PC-3 (cell line): ENCODE data around the gene TTLL12. TPM values are rescaled to one million over a fixed set of nuclear protein-coding genes. Genes with fewer than 3 reads are reported as not detected.
A peak's percentile ranks its signal among the peaks of the same experiment; 100 is the strongest.

Source experiments
- ATAC-seq: fragments of 200-7000 bp; cut with Tn5 transposase; 2 replicates; pipeline ENCODE4 v1.9.1; 2020; ENCODE audit warnings: mild to moderate bottlenecking, moderate library complexity
- BruUV-seq: library from RNA; stranded (reverse); fragments of 400-500 nt; replicated peaks from 2 replicates; lab custom pipeline; 2021; lab: Mats Ljungman, UMichigan
- CTCF ChIA-PET: fragments of 300-600 bp; sonication (Branson Sonifier 250); formaldehyde crosslinking; loops from one replicate; lab custom pipeline; 2022; ENCODE audit warnings: antibody characterized with exemption; lab: Charles Lee
- POLR2A ChIA-PET: fragments of 300-600 bp; sonication (Branson Sonifier 250); formaldehyde crosslinking; loops from one replicate; lab custom pipeline; 2022; ENCODE audit warnings: antibody characterized with exemption; ENCODE audit not compliant: unreplicated experiment; lab: Charles Lee
- DNase-seq: peaks from one replicate; pipeline ENCODE4 v3.0.0-alpha.2; 2015
- H2AFZ ChIP-seq: fragments of 300-600 bp; sonication (generic); 2 replicates; pipeline ENCODE4 v1.6.0; 2016; ENCODE audit warnings: antibody characterized with exemption, low read length
- H3F3A ChIP-seq: fragments of 300-600 bp; sonication (generic); one replicate; pipeline ENCODE4 v1.6.0; 2017; ENCODE audit warnings: antibody characterized with exemption, low read length, control low read depth, mild to moderate bottlenecking; ENCODE audit not compliant: unreplicated experiment
- H3K27ac ChIP-seq: fragments of 300-600 bp; sonication (generic); 2 replicates; pipeline ENCODE4 v1.5.1; 2016; ENCODE audit warnings: mild to moderate bottlenecking, low read length
- H3K27me3 ChIP-seq: fragments of 300-600 bp; sonication (generic); 2 replicates; pipeline ENCODE4 v1.6.1; 2016; ENCODE audit warnings: low read length, mixed read lengths
- H3K36me3 ChIP-seq: fragments of 300-600 bp; sonication (generic); 2 replicates; pipeline ENCODE4 v1.6.1; 2016; ENCODE audit warnings: low read depth, mixed run types, low read length, mixed read lengths
- H3K4me1 ChIP-seq: fragments of 300-600 bp; sonication (generic); 2 replicates; pipeline ENCODE4 v1.5.1; 2016; ENCODE audit warnings: low read length; ENCODE audit not compliant: insufficient read depth
- H3K4me2 ChIP-seq: fragments of 300-600 bp; sonication (generic); 2 replicates; pipeline ENCODE4 v1.6.0; 2016; ENCODE audit warnings: low read length
- H3K4me3 ChIP-seq: fragments of 300-600 bp; sonication (generic); 2 replicates; pipeline ENCODE4 v1.5.1; 2016; ENCODE audit warnings: mild to moderate bottlenecking, low read length, mixed read lengths
- H3K79me2 ChIP-seq: fragments of 300-600 bp; sonication (generic); 2 replicates; pipeline ENCODE4 v1.6.1; 2017; ENCODE audit warnings: low read length, mixed read lengths
- H3K9ac ChIP-seq: fragments of 300-600 bp; sonication (generic); 2 replicates; pipeline ENCODE4 v1.6.0; 2016; ENCODE audit warnings: mild to moderate bottlenecking, low read length
- H3K9me2 ChIP-seq: fragments of 300-600 bp; sonication (generic); replicated peaks from 2 replicates; pipeline ENCODE4 v1.6.1; 2016; ENCODE audit warnings: mixed run types, low read length, mixed read lengths
- H3K9me3 ChIP-seq: fragments of 300-600 bp; sonication (generic); 2 replicates; pipeline ENCODE4 v1.6.1; 2016; ENCODE audit warnings: low read length, mixed read lengths
- H4K20me1 ChIP-seq: fragments of 300-600 bp; sonication (generic); 2 replicates; pipeline ENCODE4 v1.6.1; 2016; ENCODE audit warnings: low read length, mixed read lengths
- EZH2 ChIP-seq: fragments of 300-600 bp; sonication (generic); IDR thresholded peaks from one replicate; pipeline ENCODE4 v1.6.1; 2017; ENCODE audit warnings: antibody characterized with exemption, mild to moderate bottlenecking, low read length; ENCODE audit not compliant: unreplicated experiment
- EZH2phosphoT487 ChIP-seq: fragments of 300-600 bp; sonication (generic); IDR thresholded peaks from 2 replicates; pipeline ENCODE4 v1.6.1; 2018; ENCODE audit warnings: mild to moderate bottlenecking, antibody characterized with exemption, low read length, borderline replicate concordance
- intact Hi-C: fragments of 100-400 bp; cut with micrococcal nuclease; formaldehyde crosslinking; loops from 2 replicates; pipeline ENCODE4 v1.9.0; 2023
- total RNA-seq: library from RNA; depleted of rRNA; stranded (reverse); fragments of >200 nt; gene quantifications from 2 replicates; pipeline ENCODE4 v1.2.3, GENCODE V29; 2014
- TF ChIP-seq, protein P1 (sequence below): fragments of 300-600 bp; sonication (generic); conservative IDR thresholded peaks from 2 replicates; pipeline ENCODE4 v1.5.1; 2017; ENCODE audit warnings: antibody characterized with exemption, low read depth, mild to moderate bottlenecking, low read length

TTLL12 gene
- total RNA-seq, 1 experiment from 2014 or later, result 48.9 TPM

DNA sequence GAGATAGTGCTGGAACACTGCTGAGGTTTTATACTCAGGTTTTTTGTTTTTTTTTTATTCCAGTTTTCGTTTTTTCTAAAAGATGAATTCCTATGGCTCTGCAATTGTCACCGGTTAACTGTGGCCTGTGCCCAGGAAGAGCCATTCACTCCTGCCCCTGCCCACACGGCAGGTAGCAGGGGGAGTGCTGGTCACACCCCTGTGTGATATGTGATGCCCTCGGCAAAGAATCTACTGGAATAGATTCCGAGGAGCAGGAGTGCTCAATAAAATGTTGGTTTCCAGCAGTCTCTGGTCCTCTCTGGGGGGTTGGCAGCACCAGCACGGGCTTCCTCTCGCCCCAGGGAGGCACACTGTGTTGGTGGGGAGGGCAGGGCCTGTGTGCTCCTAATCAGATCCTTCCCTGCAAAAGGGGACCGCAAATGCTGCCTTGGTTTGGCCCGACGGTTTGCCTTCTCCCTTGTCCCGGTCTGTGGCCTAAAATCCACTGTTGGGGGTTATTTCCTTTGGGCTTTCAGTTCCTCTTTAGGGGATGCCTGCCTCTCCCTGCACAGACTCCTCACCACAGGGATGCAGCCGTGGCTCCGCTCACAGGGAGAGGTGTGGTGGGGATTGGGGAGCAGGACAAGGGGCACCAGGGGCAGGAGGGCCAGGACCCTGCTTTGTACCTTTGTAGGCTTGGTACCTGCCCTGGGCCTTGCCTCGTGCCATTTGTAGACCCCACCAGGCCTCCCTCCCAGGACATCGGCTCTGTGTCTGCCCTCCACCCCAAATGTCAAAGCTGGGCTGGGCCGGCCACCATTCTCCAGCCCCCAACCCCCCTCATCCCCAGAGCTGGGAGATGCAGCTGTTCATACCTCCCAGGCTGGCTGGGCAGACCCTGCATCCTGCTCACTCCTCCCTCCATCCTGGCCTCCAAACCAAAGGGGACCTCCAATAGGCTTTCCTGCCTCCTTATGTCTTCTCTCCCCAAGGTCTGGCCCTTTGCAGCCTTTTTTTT, 57.2 kb downstream of the TTLL12 start:
- H3K4me1 ChIP-seq, result peaks cover 36% of the 10 kb centered on the region
- no peak overlapping the region for H2AFZ ChIP-seq
- intact Hi-C loops, result no loop called here
- H3F3A ChIP-seq, result no peaks in the 10 kb centered on the region
- H3K9ac ChIP-seq, result no peak overlapping the region
- no peak overlapping the region for H3K4me3 ChIP-seq
- BruUV-seq, result no TSS peak
- TF ChIP-seq, protein P1, sequence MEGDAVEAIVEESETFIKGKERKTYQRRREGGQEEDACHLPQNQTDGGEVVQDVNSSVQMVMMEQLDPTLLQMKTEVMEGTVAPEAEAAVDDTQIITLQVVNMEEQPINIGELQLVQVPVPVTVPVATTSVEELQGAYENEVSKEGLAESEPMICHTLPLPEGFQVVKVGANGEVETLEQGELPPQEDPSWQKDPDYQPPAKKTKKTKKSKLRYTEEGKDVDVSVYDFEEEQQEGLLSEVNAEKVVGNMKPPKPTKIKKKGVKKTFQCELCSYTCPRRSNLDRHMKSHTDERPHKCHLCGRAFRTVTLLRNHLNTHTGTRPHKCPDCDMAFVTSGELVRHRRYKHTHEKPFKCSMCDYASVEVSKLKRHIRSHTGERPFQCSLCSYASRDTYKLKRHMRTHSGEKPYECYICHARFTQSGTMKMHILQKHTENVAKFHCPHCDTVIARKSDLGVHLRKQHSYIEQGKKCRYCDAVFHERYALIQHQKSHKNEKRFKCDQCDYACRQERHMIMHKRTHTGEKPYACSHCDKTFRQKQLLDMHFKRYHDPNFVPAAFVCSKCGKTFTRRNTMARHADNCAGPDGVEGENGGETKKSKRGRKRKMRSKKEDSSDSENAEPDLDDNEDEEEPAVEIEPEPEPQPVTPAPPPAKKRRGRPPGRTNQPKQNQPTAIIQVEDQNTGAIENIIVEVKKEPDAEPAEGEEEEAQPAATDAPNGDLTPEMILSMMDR, result no peak
- TF ChIP-seq EZH2 (no peak), EZH2phosphoT487 (no peak)
- no peak overlapping the region for H3K27ac ChIP-seq
- no peak for ATAC-seq
- H3K27me3 ChIP-seq, result no peaks in the 10 kb centered on the region
- H3K9me2 ChIP-seq, result no peaks in the 10 kb centered on the region
- CTCF ChIA-PET, result no interaction called here
- POLR2A ChIA-PET, result no interaction called here
- H3K9me3 ChIP-seq, result no peaks in the 10 kb centered on the region
- H3K4me2 ChIP-seq, result no peak overlapping the region
- H3K79me2 ChIP-seq, result peaks cover 12% of the 10 kb centered on the region
- H3K36me3 ChIP-seq, result no peaks in the 10 kb centered on the region; the same call in 1 of the 2 replicates
- DNase-seq, result no peak
- H4K20me1 ChIP-seq, result no peaks in the 10 kb centered on the region

DNA sequence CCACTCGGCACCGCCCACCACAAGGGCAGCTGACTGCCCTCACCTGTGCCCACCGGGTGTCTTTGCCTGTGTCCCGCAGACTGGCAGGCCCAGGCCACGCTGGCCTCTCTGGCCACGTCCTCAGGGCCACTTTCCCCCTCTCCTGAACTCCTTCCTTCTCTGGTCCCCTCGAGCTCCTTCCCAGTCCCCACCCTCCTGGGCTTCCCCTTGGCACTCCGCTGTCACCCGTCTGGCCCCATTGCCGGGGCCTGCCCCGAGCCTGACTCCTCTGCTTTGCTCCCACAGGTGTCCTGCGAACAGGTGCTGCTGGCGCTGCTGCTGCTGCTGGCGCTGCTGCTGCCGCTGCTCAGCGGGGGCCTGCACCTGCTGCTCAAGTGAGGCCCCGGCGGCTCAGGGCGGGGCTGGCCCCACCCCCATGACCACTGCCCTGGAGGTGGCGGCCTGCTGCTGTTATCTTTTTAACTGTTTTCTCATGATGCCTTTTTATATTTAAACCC, 58.0 kb downstream of the TTLL12 start:
- TF ChIP-seq, protein P1, result no peak
- TF ChIP-seq EZH2phosphoT487 (no peak), EZH2 (no peak)
- Histone ChIP-seq H3K4me3 (no peak overlapping the region), H3K27me3 (no peaks in the 10 kb centered on the region), H3K9ac (no peak overlapping the region), H4K20me1 (no peaks in the 10 kb centered on the region), H3K27ac (0 out of 2 replicates have a peak overlapping the region, but pooled peaks have one; percentile 100), H3K36me3 (no peaks in the 10 kb centered on the region; the same call in 1 of the 2 replicates), H3K4me2 (peak overlapping the region; percentile 84; the same call in 1 of the 2 replicates), H3K4me1 (peaks cover 36% of the 10 kb centered on the region), H3K9me3 (no peaks in the 10 kb centered on the region), H2AFZ (no peak overlapping the region), H3F3A (no peaks in the 10 kb centered on the region), H3K79me2 (peaks cover 12% of the 10 kb centered on the region), H3K9me2 (no peaks in the 10 kb centered on the region)
- ChIA-PET POLR2A (no interaction called here), CTCF (no interaction called here)
- DNase-seq (no peak), ATAC-seq (no peak)
- intact Hi-C loops, result no loop called here
- BruUV-seq, result no TSS peak
